ENCODE measurements around the gene HIC1. TPM values are rescaled to one million over a fixed set of nuclear protein-coding genes. Genes with fewer than 3 reads are reported as not detected.
A peak's percentile ranks its signal among the peaks of the same experiment; 100 is the strongest.

The HIC1 gene
- polyA plus RNA-seq, 2 donors: 1.4 to 1.6 TPM

- no peak overlapping the region for H3K27ac ChIP-seq (ENCODE audit: low read depth in 2 of 2, low read length in 1 of 2)
- H3K36me3 ChIP-seq (ENCODE audit: control insufficient read depth in 2 of 2, insufficient read depth in 2 of 2, low read length in 1 of 2): peaks cover 16 to 26% of the 10 kb centered on the region in 2 donors
- no peaks in the 10 kb centered on the region for H3K27me3 ChIP-seq (ENCODE audit: control insufficient read depth in 1 of 2, insufficient read depth in 2 of 2, low read length in 2 of 2)
- no peak overlapping the region for H3K4me3 ChIP-seq (ENCODE audit: low read depth in 1 of 2, low read length in 2 of 2)
- H3K4me1 ChIP-seq (ENCODE audit: control insufficient read depth in 2 of 2, insufficient read depth in 2 of 2, low read length in 1 of 2): peaks cover 2 to 8% of the 10 kb centered on the region in 2 donors
- H3K9me3 ChIP-seq (ENCODE audit: control insufficient read depth in 2 of 2, insufficient read depth in 1 of 2, low read depth in 1 of 2, low read length in 1 of 2): no peaks in the 10 kb centered on the region
- WGBS, 2 donors: 80 to 82% methylated on average over 6 to 7 of the region's 7 CpGs
These were observed 20.7 kb upstream of the HIC1 start for GRCh38 chr17:2034157-2034556.

GRCh38 chr17:2034806-2035540 lies 19.9 kb upstream of the HIC1 start:
- Histone ChIP-seq H3K27ac (ENCODE audit: low read depth in 2 of 2, low read length in 1 of 2) (no peak overlapping the region), H3K36me3 (ENCODE audit: control insufficient read depth in 2 of 2, insufficient read depth in 2 of 2, low read length in 1 of 2) (peaks cover 16 to 31% of the 10 kb centered on the region in 2 donors), H3K9me3 (ENCODE audit: control insufficient read depth in 2 of 2, insufficient read depth in 1 of 2, low read depth in 1 of 2, low read length in 1 of 2) (no peaks in the 10 kb centered on the region), H3K27me3 (ENCODE audit: control insufficient read depth in 1 of 2, insufficient read depth in 2 of 2, low read length in 2 of 2) (no peaks in the 10 kb centered on the region), H3K4me1 (ENCODE audit: control insufficient read depth in 2 of 2, insufficient read depth in 2 of 2, low read length in 1 of 2) (peaks cover 2 to 5% of the 10 kb centered on the region in 2 donors), H3K4me3 (ENCODE audit: low read depth in 1 of 2, low read length in 2 of 2) (no peak overlapping the region)
- 58 to 62% methylated on average over 8 to 9 of the region's 9 CpGs for WGBS, 2 donors

- Histone ChIP-seq H3K27me3 (ENCODE audit: control insufficient read depth in 1 of 2, insufficient read depth in 2 of 2, low read length in 2 of 2) (no peaks in the 10 kb centered on the region), H3K4me1 (ENCODE audit: control insufficient read depth in 2 of 2, insufficient read depth in 2 of 2, low read length in 1 of 2) (peaks cover 2% of the 10 kb centered on the region in 2 donors), H3K9me3 (ENCODE audit: control insufficient read depth in 2 of 2, insufficient read depth in 1 of 2, low read depth in 1 of 2, low read length in 1 of 2) (no peaks in the 10 kb centered on the region), H3K4me3 (ENCODE audit: low read depth in 1 of 2, low read length in 2 of 2) (no peak overlapping the region), H3K36me3 (ENCODE audit: control insufficient read depth in 2 of 2, insufficient read depth in 2 of 2, low read length in 1 of 2) (peaks cover 16 to 31% of the 10 kb centered on the region in 2 donors), H3K27ac (ENCODE audit: low read depth in 2 of 2, low read length in 1 of 2) (no peak overlapping the region)
- WGBS, 2 donors: 91% methylated on average over 29 of the region's 29 CpGs
These were observed 19.1 kb upstream of the HIC1 start for GRCh38 chr17:2035541-2036488.

- WGBS, 2 donors: 88 to 92% methylated on average over 10 of the region's 10 CpGs
- Histone ChIP-seq H3K27ac (ENCODE audit: low read depth in 2 of 2, low read length in 1 of 2) (no peak overlapping the region), H3K27me3 (ENCODE audit: control insufficient read depth in 1 of 2, insufficient read depth in 2 of 2, low read length in 2 of 2) (no peaks in the 10 kb centered on the region), H3K36me3 (ENCODE audit: control insufficient read depth in 2 of 2, insufficient read depth in 2 of 2, low read length in 1 of 2) (peaks cover 16 to 31% of the 10 kb centered on the region in 2 donors), H3K4me1 (ENCODE audit: control insufficient read depth in 2 of 2, insufficient read depth in 2 of 2, low read length in 1 of 2) (peaks cover 0 to 8% of the 10 kb centered on the region in 2 donors), H3K9me3 (ENCODE audit: control insufficient read depth in 2 of 2, insufficient read depth in 1 of 2, low read depth in 1 of 2, low read length in 1 of 2) (no peaks in the 10 kb centered on the region), H3K4me3 (ENCODE audit: low read depth in 1 of 2, low read length in 2 of 2) (no peak overlapping the region)
These were observed 17.7 kb upstream of the HIC1 start for GRCh38 chr17:2037155-2037554.

- Histone ChIP-seq H3K4me3 (ENCODE audit: low read depth in 1 of 2, low read length in 2 of 2) (no peak overlapping the region), H3K27me3 (ENCODE audit: control insufficient read depth in 1 of 2, insufficient read depth in 2 of 2, low read length in 2 of 2) (no peaks in the 10 kb centered on the region), H3K4me1 (ENCODE audit: control insufficient read depth in 2 of 2, insufficient read depth in 2 of 2, low read length in 1 of 2) (peaks cover 0 to 20% of the 10 kb centered on the region in 2 donors), H3K9me3 (ENCODE audit: control insufficient read depth in 2 of 2, insufficient read depth in 1 of 2, low read depth in 1 of 2, low read length in 1 of 2) (no peaks in the 10 kb centered on the region), H3K27ac (ENCODE audit: low read depth in 2 of 2, low read length in 1 of 2) (no peak overlapping the region), H3K36me3 (ENCODE audit: control insufficient read depth in 2 of 2, insufficient read depth in 2 of 2, low read length in 1 of 2) (peaks cover 18 to 31% of the 10 kb centered on the region in 2 donors)
- 79 to 90% methylated on average over 7 of the region's 7 CpGs for WGBS, 2 donors
These were observed 14.6 kb upstream of the HIC1 start for GRCh38 chr17:2040219-2040827.

- Histone ChIP-seq H3K27ac (ENCODE audit: low read depth in 2 of 2, low read length in 1 of 2) (peak overlapping the region; percentile 62 to 90), H3K9me3 (ENCODE audit: control insufficient read depth in 2 of 2, insufficient read depth in 1 of 2, low read depth in 1 of 2, low read length in 1 of 2) (no peaks in the 10 kb centered on the region), H3K4me1 (ENCODE audit: control insufficient read depth in 2 of 2, insufficient read depth in 2 of 2, low read length in 1 of 2) (peaks cover 0 to 19% of the 10 kb centered on the region in 2 donors), H3K36me3 (ENCODE audit: control insufficient read depth in 2 of 2, insufficient read depth in 2 of 2, low read length in 1 of 2) (peaks cover 12 to 24% of the 10 kb centered on the region in 2 donors), H3K4me3 (ENCODE audit: low read depth in 1 of 2, low read length in 2 of 2) (peak overlapping the region; percentile 82 to 87), H3K27me3 (ENCODE audit: control insufficient read depth in 1 of 2, insufficient read depth in 2 of 2, low read length in 2 of 2) (no peaks in the 10 kb centered on the region)
- WGBS, 2 donors: 51% methylated on average over 16 of the region's 16 CpGs
These were observed 13.9 kb upstream of the HIC1 start for GRCh38 chr17:2040942-2041560.

- peak within 1 kb of the TSS; percentile 82 to 87 for H3K4me3 ChIP-seq (ENCODE audit: low read depth in 1 of 2, low read length in 2 of 2)
- H3K36me3 ChIP-seq (ENCODE audit: control insufficient read depth in 2 of 2, insufficient read depth in 2 of 2, low read length in 1 of 2): peaks cover 10 to 17% of the 10 kb centered on the region in 2 donors
- WGBS, 2 donors: 0 to 1% methylated on average over 90 to 92 of the region's 93 CpGs
- H3K27ac ChIP-seq (ENCODE audit: low read depth in 2 of 2, low read length in 1 of 2): peak within 1 kb of the TSS; percentile 90 to 94
- H3K9me3 ChIP-seq (ENCODE audit: control insufficient read depth in 2 of 2, insufficient read depth in 1 of 2, low read depth in 1 of 2, low read length in 1 of 2): no peaks in the 10 kb centered on the region
- H3K27me3 ChIP-seq (ENCODE audit: control insufficient read depth in 1 of 2, insufficient read depth in 2 of 2, low read length in 2 of 2): no peaks in the 10 kb centered on the region
- peaks cover 0 to 19% of the 10 kb centered on the region in 2 donors for H3K4me1 ChIP-seq (ENCODE audit: control insufficient read depth in 2 of 2, insufficient read depth in 2 of 2, low read length in 1 of 2)
These were observed 13.1 kb upstream of the HIC1 start, which contains the start of gene OVCA2 for GRCh38 chr17:2041561-2042389. Gene OVCA2, plus strand, starts transcription at chr17:2042022. Its CDS starts 26 bp downstream, at chr17:2042048.

- H3K4me3 ChIP-seq (ENCODE audit: low read depth in 1 of 2, low read length in 2 of 2): peak overlapping the region; percentile 82 to 87
- H3K9me3 ChIP-seq (ENCODE audit: control insufficient read depth in 2 of 2, insufficient read depth in 1 of 2, low read depth in 1 of 2, low read length in 1 of 2): no peaks in the 10 kb centered on the region
- H3K36me3 ChIP-seq (ENCODE audit: control insufficient read depth in 2 of 2, insufficient read depth in 2 of 2, low read length in 1 of 2): peaks cover 4 to 11% of the 10 kb centered on the region in 2 donors
- H3K4me1 ChIP-seq (ENCODE audit: control insufficient read depth in 2 of 2, insufficient read depth in 2 of 2, low read length in 1 of 2): peaks cover 0 to 19% of the 10 kb centered on the region in 2 donors
- H3K27me3 ChIP-seq (ENCODE audit: control insufficient read depth in 1 of 2, insufficient read depth in 2 of 2, low read length in 2 of 2): no peaks in the 10 kb centered on the region
- WGBS, 2 donors: 13 to 18% methylated on average over 17 of the region's 17 CpGs
- H3K27ac ChIP-seq (ENCODE audit: low read depth in 2 of 2, low read length in 1 of 2): peak overlapping the region; percentile 90 to 94
These were observed 12.5 kb upstream of the HIC1 start for GRCh38 chr17:2042390-2042847.
